GM10847 (cell line): Measurements from ENCODE around the gene BCHE.

ENCODE experiments used
- POLR2A ChIP-seq: IDR thresholded peaks from 2 replicates; pipeline ENCODE4 v1.6.1; 2011; ENCODE audit not compliant: insufficient read length; ENCODE audit errors: extremely low read depth

Gene BCHE

DNA sequence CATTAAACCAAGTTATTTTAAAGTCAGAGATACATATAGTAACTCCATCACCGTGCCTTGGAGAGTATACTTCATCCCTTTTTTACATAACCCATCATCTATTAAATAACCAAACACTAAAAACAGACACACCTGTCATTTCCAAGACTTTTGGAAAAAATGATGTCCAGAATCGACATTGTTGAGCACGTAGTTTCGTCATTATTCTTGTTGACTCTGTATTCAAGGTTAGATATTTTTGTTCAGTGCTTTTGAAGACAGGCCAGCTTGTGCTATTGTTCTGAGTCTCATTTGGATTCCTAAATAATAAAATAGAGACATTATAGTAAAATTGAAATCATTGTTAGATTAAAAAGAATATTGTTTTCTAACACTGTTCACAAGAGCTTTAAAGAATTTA is 51.2 kb downstream of the BCHE start:
- no peak for TF ChIP-seq POLR2A

DNA sequence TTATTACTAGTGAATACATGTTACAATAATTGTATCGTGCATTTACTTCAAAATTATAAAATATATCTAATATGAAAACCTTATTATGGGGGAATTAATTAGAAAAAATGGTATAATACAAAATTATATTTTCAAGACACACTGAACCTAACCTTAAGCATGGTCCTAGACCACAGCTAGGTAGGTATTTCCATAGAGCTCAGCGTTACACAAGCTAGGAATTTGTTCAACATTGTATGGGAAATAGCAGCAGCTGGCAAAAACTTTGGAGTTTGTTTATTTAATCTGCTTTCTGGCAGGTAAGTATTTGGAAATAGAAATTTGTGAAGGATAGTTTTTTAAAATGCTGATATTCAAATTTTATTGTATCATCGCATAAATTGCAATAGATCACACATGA is 52.9 kb downstream of the BCHE start:
- no peak for TF ChIP-seq POLR2A

GRCh38 chr3:165783383-165783782 is 53.8 kb downstream of the BCHE start:
- TF ChIP-seq POLR2A, result no peak

GRCh38 chr3:165778891-165779290 is 58.3 kb downstream of the BCHE start:
- no peak for TF ChIP-seq POLR2A

DNA sequence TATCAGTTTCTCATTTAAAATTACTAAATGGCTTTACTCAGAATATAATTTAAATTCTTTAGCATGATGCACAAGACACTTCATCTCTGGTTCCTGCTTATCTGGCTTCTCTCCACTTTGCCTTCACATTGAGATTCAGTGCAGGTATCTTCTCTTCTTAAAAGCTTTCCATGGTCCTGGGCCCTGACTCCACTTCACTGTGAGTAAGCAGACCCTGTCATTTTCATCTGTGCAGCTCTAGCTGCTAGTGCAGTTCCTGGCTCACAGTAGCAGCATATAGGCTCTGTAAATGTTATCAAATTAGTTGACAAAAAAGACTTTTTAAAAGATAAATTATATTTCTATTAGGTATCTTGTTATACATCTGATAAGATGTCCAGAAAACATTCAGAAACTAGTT is 58.8 kb downstream of the BCHE start:
- no peak for TF ChIP-seq POLR2A

DNA sequence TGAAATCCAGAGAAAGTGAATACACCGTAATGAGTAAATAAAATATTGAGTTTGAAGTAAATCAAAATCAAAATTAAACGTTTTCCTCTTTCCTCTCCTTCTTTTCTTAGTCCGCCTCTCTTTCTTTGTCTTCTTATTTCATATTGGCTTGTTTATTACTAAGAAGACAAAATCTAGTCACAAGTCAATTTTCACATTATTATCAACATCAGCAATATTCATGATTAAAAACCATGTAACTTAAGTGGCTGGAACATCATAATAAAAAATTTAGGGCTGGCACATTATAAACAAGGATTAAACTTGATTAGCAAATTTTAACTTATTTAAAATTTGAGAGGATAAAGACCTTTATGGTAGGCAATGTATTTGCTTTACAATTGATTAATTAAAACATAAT is 61.4 kb downstream of the BCHE start:
- no peak for TF ChIP-seq POLR2A

DNA sequence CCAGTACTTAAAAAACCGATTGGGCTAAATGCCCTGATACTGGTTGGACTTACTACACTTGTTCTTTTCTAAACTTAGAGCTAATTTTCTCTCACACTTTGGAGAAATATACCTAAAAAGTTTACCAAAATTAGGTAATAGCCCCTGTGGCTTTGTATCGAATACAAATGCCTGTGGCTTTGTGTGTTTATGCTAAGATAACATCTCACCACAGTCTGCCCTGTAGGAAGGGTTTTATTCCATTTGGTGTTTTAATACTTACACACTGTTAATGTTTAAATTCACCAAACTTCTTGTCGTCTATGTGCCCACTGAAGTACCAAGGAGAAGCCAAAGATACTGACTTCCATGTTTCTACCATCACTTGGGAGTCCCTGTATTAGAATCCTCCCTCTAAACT is 66.4 kb downstream of the BCHE start:
- TF ChIP-seq POLR2A, result no peak

- TF ChIP-seq POLR2A, result no peak
Measured at GRCh38 chr3:165768680-165769079, 68.5 kb downstream of the BCHE start.

DNA sequence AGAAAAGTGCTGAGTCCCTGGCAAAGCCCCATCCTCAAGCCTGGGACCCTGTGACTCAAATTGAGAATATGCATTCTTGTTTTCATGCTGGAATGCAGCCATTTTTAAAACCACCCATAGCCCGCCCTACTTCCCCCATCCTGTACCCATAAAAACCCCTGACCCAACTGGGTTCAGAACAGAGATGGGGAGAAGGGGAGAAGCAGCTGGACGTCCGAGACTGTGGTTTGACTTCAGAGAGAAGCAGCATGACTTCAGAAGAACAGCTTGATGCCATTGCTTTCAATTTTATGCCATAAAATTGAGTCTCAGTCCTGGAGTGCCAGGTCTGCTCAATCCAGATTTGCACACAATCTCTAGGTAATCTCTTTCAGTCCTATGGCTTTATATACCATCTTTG is 78.2 kb downstream of the BCHE start:
- no peak for TF ChIP-seq POLR2A

DNA sequence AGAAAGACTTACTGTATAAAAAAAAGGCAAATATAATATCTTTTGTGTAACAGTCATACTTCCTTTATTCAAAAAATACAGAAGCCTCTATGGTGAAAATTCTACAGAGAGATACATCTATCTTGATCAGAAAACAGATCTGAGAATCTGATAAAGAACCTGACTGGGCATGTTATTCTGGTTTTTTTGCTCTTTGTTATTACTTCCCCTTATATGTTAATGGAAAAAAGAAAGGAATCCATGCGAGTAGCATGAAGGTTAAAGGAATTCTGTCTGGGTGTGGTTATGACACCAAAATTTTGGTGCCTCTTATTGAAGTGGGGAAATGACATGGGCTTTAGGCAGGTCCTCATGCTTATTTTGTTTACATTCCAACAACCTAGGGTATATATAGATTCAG is 81.7 kb downstream of the BCHE start:
- no peak for TF ChIP-seq POLR2A

DNA sequence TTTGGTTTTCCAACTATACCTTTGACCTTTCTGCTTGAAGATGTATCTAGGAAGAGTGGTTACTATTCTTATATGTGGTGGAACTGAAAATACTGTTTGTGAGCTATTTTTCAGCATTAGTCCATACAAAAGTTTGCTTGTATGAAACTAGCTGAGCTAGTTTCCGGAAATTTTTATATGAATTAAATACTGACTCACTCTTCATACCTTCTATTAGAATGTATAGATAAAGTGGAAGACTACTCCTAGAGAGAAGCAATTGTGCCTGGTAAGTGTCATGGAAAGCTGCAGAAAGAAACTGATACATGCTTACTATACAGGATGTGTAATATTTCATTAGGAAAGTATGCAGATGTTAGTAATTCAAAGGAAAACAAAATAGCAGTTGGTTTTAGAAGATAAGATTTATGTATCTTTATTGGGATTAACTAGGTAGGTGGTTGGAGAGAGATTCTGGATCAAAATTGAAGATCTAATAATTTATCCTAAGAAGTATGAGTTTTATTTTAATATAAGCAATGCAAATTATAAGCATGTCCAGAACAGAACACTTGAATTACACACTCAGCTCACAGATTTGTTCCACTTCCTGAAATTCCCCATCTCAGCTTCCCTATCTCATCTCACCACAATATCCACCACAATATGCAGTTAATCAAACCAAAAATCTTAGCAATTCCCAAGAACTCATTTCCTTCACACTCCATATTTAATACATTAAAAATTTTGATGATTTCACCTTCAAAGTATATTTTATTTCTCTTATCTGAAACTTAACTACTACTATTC is 82.8 kb downstream of the BCHE start:
- TF ChIP-seq POLR2A, result no peak

GRCh38 chr3:165753560-165753959 is 83.7 kb downstream of the BCHE start:
- TF ChIP-seq POLR2A, result no peak

- no peak for TF ChIP-seq POLR2A
Measured at GRCh38 chr3:165751637-165752036, 85.6 kb downstream of the BCHE start.

- no peak for TF ChIP-seq POLR2A
Measured at GRCh38 chr3:165749821-165750220, 87.4 kb downstream of the BCHE start.

DNA sequence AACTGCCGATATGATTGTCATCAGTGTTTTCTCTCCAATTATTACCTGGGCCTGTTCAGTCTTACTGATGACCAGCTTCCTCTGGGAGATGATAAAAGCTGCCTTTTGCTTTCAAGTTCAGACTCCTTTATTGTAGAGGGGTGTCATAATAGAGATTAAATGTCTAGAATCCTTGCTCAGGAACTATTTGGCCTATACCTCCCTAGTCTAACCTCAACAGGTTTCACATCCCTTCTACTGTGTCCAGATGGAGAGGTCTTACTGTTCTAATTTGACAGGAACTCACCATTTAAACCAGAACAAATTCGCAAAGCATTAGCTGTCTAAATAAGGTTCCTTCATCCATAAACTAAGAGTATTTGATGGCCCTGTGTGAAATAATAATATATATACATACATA is 88.0 kb downstream of the BCHE start:
- no peak for TF ChIP-seq POLR2A

DNA sequence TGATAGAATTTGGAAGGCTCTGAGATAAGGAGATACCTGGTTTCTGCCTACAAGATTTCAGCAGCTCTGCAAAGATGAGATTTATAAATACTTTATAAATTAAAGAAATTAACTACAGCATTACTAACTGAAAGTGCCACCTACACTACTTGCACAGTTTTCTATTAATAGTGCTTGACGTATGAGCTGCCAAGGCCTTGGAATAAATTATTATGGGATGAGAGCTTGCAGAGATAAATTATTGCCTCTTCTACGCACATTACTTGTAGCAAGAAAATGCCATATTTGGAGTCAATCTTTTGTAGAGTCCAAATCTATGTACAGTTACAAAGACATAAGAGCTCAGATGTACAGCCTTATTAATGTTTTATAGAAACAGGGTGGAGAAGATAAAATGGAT is 89.1 kb downstream of the BCHE start:
- no peak for TF ChIP-seq POLR2A

- TF ChIP-seq POLR2A, result no peak
Measured at GRCh38 chr3:165746874-165747273, 90.3 kb downstream of the BCHE start.

DNA sequence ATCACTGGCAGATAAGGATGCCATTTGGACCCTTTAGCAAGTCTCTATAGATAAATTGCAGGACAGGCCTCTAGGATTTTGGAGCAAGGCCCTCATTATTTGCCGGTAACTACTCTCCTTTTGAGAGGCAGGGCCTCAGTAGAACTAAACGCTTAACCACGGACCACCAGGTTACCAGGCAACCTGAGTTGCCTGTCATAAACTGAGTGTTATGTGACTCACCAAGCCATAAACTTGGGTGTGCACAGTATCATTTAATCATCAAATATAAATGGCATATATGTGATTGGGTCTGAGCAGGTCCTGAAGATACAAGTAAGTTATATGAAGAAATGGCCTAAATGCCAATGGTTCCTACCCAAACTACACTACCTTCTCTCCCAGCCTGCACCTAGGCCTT is 93.2 kb downstream of the BCHE start:
- no peak for TF ChIP-seq POLR2A

GRCh38 chr3:165742351-165742750 is 94.9 kb downstream of the BCHE start:
- no peak for TF ChIP-seq POLR2A
